ENCODE results near the gene AGAP5.

GRCh38 chr10:73629165-73629564 lies 68.7 kb downstream of the AGAP5 start:
- TF ChIP-seq CTCF (IDR thresholded peaks at IDR 0.05; ENCODE audit: control extremely low read depth in 1 of 3, insufficient read depth in 1 of 3, low read depth in 1 of 3, low read length in 3 of 3), result no peak
- TF ChIP-seq MAFK (IDR thresholded peaks at IDR 0.05; ENCODE audit: low read depth, low read length), result no peak
- no peak for TF ChIP-seq SP1 (IDR thresholded peaks at IDR 0.05; ENCODE audit: low read depth, low read length)
- no peak for TF ChIP-seq POLR2A (IDR thresholded peaks at IDR 0.05; ENCODE audit: control extremely low read depth in 1 of 2, low read depth in 2 of 2, low read length in 2 of 2)
- no peak for TF ChIP-seq EZH2 (IDR thresholded peaks at IDR 0.05; ENCODE audit: low read depth, low read length, severe bottlenecking)
- no peak for TF ChIP-seq CBX8 (IDR thresholded peaks at IDR 0.05; ENCODE audit: borderline replicate concordance, low read depth, low read length)
- TF ChIP-seq TBP (IDR thresholded peaks at IDR 0.05; ENCODE audit: low read depth, low read length), result no peak
- TF ChIP-seq TEAD4 (IDR thresholded peaks at IDR 0.05; ENCODE audit: low read depth, low read length), result no peak
- no peak for TF ChIP-seq MAX (IDR thresholded peaks at IDR 0.05)
- TF ChIP-seq SIX5 (IDR thresholded peaks at IDR 0.05; ENCODE audit: low read depth, low read length), result no peak
